ENCODE measurements around the gene CEP57. TPM values are rescaled to one million over a fixed set of nuclear protein-coding genes. Genes with fewer than 3 reads are reported as not detected.

The CEP57 gene
- total and polyA plus RNA-seq, 2 of the 13 experiments (the other 11 are each of a cell fraction or from before 2014, with no cell fraction given), result 34.3 to 59.4 TPM

GRCh38 chr11:95762534-95762933 is 27.8 kb upstream of the CEP57 start:
- Histone ChIP-seq H3K36me3 (replicated peaks in 1 of 2; ENCODE audit: control insufficient read depth in 1 of 2, insufficient read depth in 2 of 2, low read length in 2 of 2) (no peaks in the 10 kb centered on the region), H3K4me1 (ENCODE audit: insufficient read depth, low read length) (no peaks in the 10 kb centered on the region), H3K4me3 (replicated peaks in 1 of 3; ENCODE audit: insufficient read depth in 1 of 3, low read depth in 2 of 3, low read length in 3 of 3) (no peak overlapping the region), H3K4me2 (ENCODE audit: low read depth, low read length) (no peak overlapping the region), H3K79me2 (ENCODE audit: insufficient read depth, low read length) (no peaks in the 10 kb centered on the region), H3K27ac (ENCODE audit: extremely low read length, insufficient read depth, low read length) (no peak overlapping the region), H4K20me1 (ENCODE audit: insufficient read depth, low read length) (no peaks in the 10 kb centered on the region), H3K9ac (ENCODE audit: insufficient read depth, low read depth, low read length) (no peak overlapping the region), H2AFZ (ENCODE audit: low read length) (no peak overlapping the region), H3K27me3 (ENCODE audit: control insufficient read depth in 1 of 2, insufficient read depth in 2 of 2, low read length in 2 of 2) (peaks cover 0 to 9% of the 10 kb centered on the region in 2 experiments; a peak in 2 of 5 replicates), H3K9me3 (ENCODE audit: low read length) (no peaks in the 10 kb centered on the region)
- in situ Hi-C loops (cut with HindIII; ENCODE audit: extremely low pct_ligation_motif_present, low pct_unique_long_range_greater_than_20kb) (loop anchor here (25.0 kb wide), 1 partner anchor 1125 kb away; no protein-coding TSS in a partner anchor), intact Hi-C loops (cut with micrococcal nuclease; ENCODE audit: unreplicated experiment) (loop anchor here (10.0 kb wide), 1 partner anchor 1138 kb away; no protein-coding TSS in a partner anchor)
- ATAC-seq (no peak), FAIRE-seq (no peak), DNase-seq (ENCODE audit: low spot score) (no peak)
- BruUV-seq (replicated peaks), result no TSS peak
- WGBS (ENCODE audit: low lambda C conversion rate), result 3% methylated on average over 3 of the region's 3 CpGs
- TF ChIP-seq TEF (CRISPR knock-in tag; IDR thresholded peaks at IDR 0.05) (no peak), ATF4 (CRISPR knock-in tag; IDR thresholded peaks at IDR 0.05) (0 out of 4 replicates have a peak, but pooled peaks of 1 of the 2 experiments have one; percentile 30), ZNF121 (CRISPR knock-in tag; IDR thresholded peaks at IDR 0.05) (no peak)
- ChIA-PET POLR2A (no interaction called here), CTCF (ENCODE audit: low intra/inter-chr PET ratio, low total read pairs) (interaction anchor here (1.7 kb wide), 1 partner anchor 611 kb away, joined by 4 read pairs; no protein-coding TSS in a partner anchor)

DNA sequence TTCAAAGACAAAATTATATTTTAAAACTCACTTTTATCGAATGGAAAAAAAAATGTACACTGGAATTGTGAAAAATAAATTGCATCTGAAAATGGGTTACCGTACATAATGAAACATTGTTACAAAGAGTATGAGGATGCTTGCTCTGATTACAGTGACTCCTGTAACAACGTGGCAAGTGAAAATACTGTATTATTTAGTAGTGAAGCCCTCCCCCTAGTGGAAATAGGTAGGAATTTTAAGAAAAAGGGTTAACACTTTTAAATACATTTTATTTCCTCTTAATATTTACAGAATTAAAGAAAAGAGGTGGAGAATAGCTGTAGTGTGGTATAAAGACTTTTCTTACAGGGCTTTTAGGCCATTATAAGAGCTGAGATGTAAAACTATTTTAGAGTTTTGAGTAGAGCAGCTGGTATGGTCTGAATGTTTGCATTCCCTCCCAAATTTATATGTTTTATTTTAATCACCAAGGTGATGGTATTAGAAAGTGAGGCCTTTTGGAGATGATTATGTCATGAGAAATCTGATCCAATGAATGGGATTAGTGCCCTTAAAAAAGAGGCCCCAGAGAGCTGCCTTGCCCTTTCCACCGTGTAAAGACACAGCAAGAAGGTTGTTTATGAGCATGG is 25.9 kb upstream of the CEP57 start:
- H3K27ac ChIP-seq (ENCODE audit: extremely low read length, insufficient read depth, low read length), result no peak overlapping the region
- no peaks in the 10 kb centered on the region for H4K20me1 ChIP-seq (ENCODE audit: insufficient read depth, low read length)
- ChIA-PET CTCF (ENCODE audit: low intra/inter-chr PET ratio, low total read pairs) (interaction anchor here (0.6 to 2.6 kb wide), 5 partner anchors 17 to 615 kb away, joined by 3 to 26 read pairs (median 3); no protein-coding TSS in a partner anchor), POLR2A (no interaction called here)
- H3K27me3 ChIP-seq (ENCODE audit: control insufficient read depth in 1 of 2, insufficient read depth in 2 of 2, low read length in 2 of 2), result peaks cover 0 to 4% of the 10 kb centered on the region in 2 experiments; a peak in 2 of 5 replicates
- no peak overlapping the region for H3K4me3 ChIP-seq (replicated peaks in 1 of 3; ENCODE audit: insufficient read depth in 1 of 3, low read depth in 2 of 3, low read length in 3 of 3)
- in situ Hi-C loops (cut with HindIII; ENCODE audit: extremely low pct_ligation_motif_present, low pct_unique_long_range_greater_than_20kb) (loop anchor here (25.0 kb wide), 1 partner anchor 1127 kb away; no protein-coding TSS in a partner anchor), intact Hi-C loops (cut with micrococcal nuclease; ENCODE audit: unreplicated experiment) (loop anchor here (1.0 to 10.0 kb wide), 4 partner anchors 612 to 1140 kb away; partner anchors contain the start of genes CWC15 and KDM4D)
- no peak overlapping the region for H3K9ac ChIP-seq (ENCODE audit: insufficient read depth, low read depth, low read length)
- peak; percentile 47 for DNase-seq (ENCODE audit: low spot score)
- H3K79me2 ChIP-seq (ENCODE audit: insufficient read depth, low read length), result no peaks in the 10 kb centered on the region
- 22% methylated on average over 4 of the region's 4 CpGs for WGBS (ENCODE audit: low lambda C conversion rate)
- peak; percentile 44 for FAIRE-seq
- H3K9me3 ChIP-seq (ENCODE audit: low read length), result no peaks in the 10 kb centered on the region
- ATAC-seq, result peak; percentile 71
- no peaks in the 10 kb centered on the region for H3K4me1 ChIP-seq (ENCODE audit: insufficient read depth, low read length)
- no TSS peak for BruUV-seq (replicated peaks)
- H3K36me3 ChIP-seq (replicated peaks in 1 of 2; ENCODE audit: control insufficient read depth in 1 of 2, insufficient read depth in 2 of 2, low read length in 2 of 2), result no peaks in the 10 kb centered on the region
- no peak overlapping the region for H2AFZ ChIP-seq (ENCODE audit: low read length)
- H3K4me2 ChIP-seq (ENCODE audit: low read depth, low read length), result no peak overlapping the region
- no peak for TF ChIP-seq RELA (CRISPR knock-in tag; IDR thresholded peaks at IDR 0.05)
- TF ChIP-seq PRDM15 (CRISPR knock-in tag; IDR thresholded peaks at IDR 0.05), result no peak
- TF ChIP-seq PCBP1 (IDR thresholded peaks at IDR 0.05; ENCODE audit: borderline replicate concordance, low read depth, low read length), result no peak
